ENCODE measurements around the gene TMEM184A.

GRCh38 chr7:1496531-1497292 lies 59.3 kb downstream of the TMEM184A start:
- no peak for TF ChIP-seq CTCF (IDR thresholded peaks at IDR 0.05 in 4 of 5, conservative IDR thresholded peaks at IDR 0.05 in 1 of 5)
- TF ChIP-seq POLR2A (IDR thresholded peaks at IDR 0.05) = no peak
